Adrenal gland (tissue), 5 donors: ENCODE measurements around the gene FYN.

Experiments used
- CTCF ChIP-seq, 6 experiments: fragments of 450-650 bp in 4 of 6; fragments of 200-600 bp in 2 of 6; sonication (generic) in 1 of 6; IDR thresholded peaks; 1 replicate in 5 of 6; 2 replicates in 1 of 6; pipeline versions ENCODE4 v1.5.1 to v1.8.0; 2016 to 2021; ENCODE audit warnings: antibody characterized with exemption in 6 of 6, mild to moderate bottlenecking in 2 of 6, moderate library complexity in 1 of 6
- POLR2A ChIP-seq, 2 donors: fragments of 450-650 bp; IDR thresholded peaks; one replicate each; pipeline ENCODE4 v1.6.1; 2017; ENCODE audit warnings: antibody characterized with exemption in 2 of 2, mild to moderate bottlenecking in 2 of 2, moderate library complexity in 1 of 2
- donor health status: DM: no; HTN: no; CAD: no.

- TF ChIP-seq CTCF (IDR thresholded peaks at IDR 0.05) (no peak), POLR2A (IDR thresholded peaks at IDR 0.05) (no peak)
These were observed 32.4 kb downstream of the FYN start for GRCh38 chr6:111840803-111841202.
